GM19239 (cell line): Measurements from ENCODE around the gene BTBD9.
"Not testable (repeated sequence)": the region's sequence is repeated elsewhere in the genome, so short reads cannot be mapped to it uniquely, and the experiment has no call there.

Source experiments
- DNase-seq: peaks from one replicate; pipeline ENCODE4 v3.0.0; 2011; ENCODE audit warnings: low spot score; ENCODE audit not compliant: insufficient read length
- FAIRE-seq: peaks from 2 replicates; lab custom pipeline; 2011; peaks lifted over from hg19 to GRCh38; lab: Jason Lieb, UNC

Gene BTBD9

GRCh38 chr6:38144365-38144945, 495.3 kb downstream of the BTBD9 start:
- FAIRE-seq, result no peak
- DNase-seq, result no peak

GRCh38 chr6:38143191-38144150, 496.3 kb downstream of the BTBD9 start:
- DNase-seq (no peak), FAIRE-seq (no peak)

GRCh38 chr6:38142178-38142902, 497.4 kb downstream of the BTBD9 start:
- DNase-seq (no peak), FAIRE-seq (no peak)

- DNase-seq (no peak), FAIRE-seq (no peak)
Measured at GRCh38 chr6:38141716-38142115, 498.0 kb downstream of the BTBD9 start.

- no peak for FAIRE-seq
- no peak for DNase-seq
Measured at GRCh38 chr6:38141085-38141484, 498.6 kb downstream of the BTBD9 start.

GRCh38 chr6:38138374-38138773, 501.4 kb downstream of the BTBD9 start:
- no peak for FAIRE-seq
- DNase-seq, result no peak

GRCh38 chr6:38137608-38138265, 502.0 kb downstream of the BTBD9 start:
- no peak for FAIRE-seq

GRCh38 chr6:38136547-38136946, 503.2 kb downstream of the BTBD9 start:
- DNase-seq (no peak), FAIRE-seq (no peak)

More at GRCh38 chr6:38137608-38138265, 502.0 kb downstream of the BTBD9 start:
- no peak for DNase-seq

GRCh38 chr6:38134704-38135088, 505.0 kb downstream of the BTBD9 start:
- DNase-seq (no peak), FAIRE-seq (no peak)

- no peak for FAIRE-seq
- DNase-seq, result no peak
Measured at GRCh38 chr6:38133932-38134703, 505.6 kb downstream of the BTBD9 start.

GRCh38 chr6:38131527-38131965, 508.2 kb downstream of the BTBD9 start:
- no peak for FAIRE-seq

GRCh38 chr6:38127284-38127683, 512.4 kb downstream of the BTBD9 start:
- DNase-seq (no peak), FAIRE-seq (no peak)

More at GRCh38 chr6:38131527-38131965, 508.2 kb downstream of the BTBD9 start:
- no peak for DNase-seq

GRCh38 chr6:38124224-38124926, 515.4 kb downstream of the BTBD9 start:
- FAIRE-seq, DNase-seq: not testable (repeated sequence)

GRCh38 chr6:38119516-38119915, 520.2 kb downstream of the BTBD9 start:
- DNase-seq, result no peak
- FAIRE-seq, result no peak

- DNase-seq, result no peak
- no peak for FAIRE-seq
Measured at GRCh38 chr6:38118791-38119365, 520.9 kb downstream of the BTBD9 start.
